ENCODE data around the gene CCDC3.

DNA sequence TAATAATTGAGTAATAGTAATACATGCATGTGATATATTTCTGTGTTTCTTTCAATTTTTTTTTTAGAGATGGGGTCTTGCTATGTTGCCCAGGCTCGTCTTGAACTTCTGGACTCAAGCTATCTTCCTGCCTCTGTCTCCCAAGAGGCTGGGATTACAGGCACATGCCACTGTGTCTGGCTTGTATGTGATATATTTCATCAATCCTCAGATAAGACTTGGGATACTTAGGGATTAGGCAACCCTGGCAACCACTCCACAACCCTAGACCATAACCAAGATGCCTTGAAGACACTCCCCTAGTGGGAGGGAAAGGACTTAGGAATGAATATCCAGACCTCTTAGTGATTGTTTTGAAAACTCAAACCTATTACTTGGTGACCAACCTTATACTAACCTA is 154.8 kb downstream of the CCDC3 start:
- TF ChIP-seq CTCF (IDR thresholded peaks at IDR 0.05) (no peak), EP300 (IDR thresholded peaks at IDR 0.05) (no peak), POLR2AphosphoS5 (IDR thresholded peaks at IDR 0.05) (no peak)

All from sigmoid colon (tissue), 4 donors.